Lower lobe of right lung (tissue), 2 donors: Measurements from ENCODE around the gene GABRA5. TPM values are rescaled to one million over a fixed set of nuclear protein-coding genes. Genes with fewer than 3 reads are reported as not detected.

ENCODE experiments used
- ATAC-seq, 2 donors: fragments of 200-7000 bp; cut with Tn5 transposase; one replicate each; pipeline ENCODE4 v1.9.1; 2020 to 2022; ENCODE audit warnings: mild to moderate bottlenecking in 2 of 2, moderate library complexity in 2 of 2
- DNase-seq: peaks from one replicate; pipeline ENCODE4 v3.0.0-alpha.2; 2020
- H3K27ac ChIP-seq: fragments of 200-600 bp; one replicate; pipeline ENCODE4 v1.8.0; 2022
- H3K27me3 ChIP-seq: fragments of 200-600 bp; one replicate; pipeline ENCODE4 v1.8.0; 2022; ENCODE audit warnings: low read depth
- H3K36me3 ChIP-seq: fragments of 200-600 bp; one replicate; pipeline ENCODE4 v1.8.0; 2022; ENCODE audit warnings: mild to moderate bottlenecking
- H3K4me1 ChIP-seq: fragments of 200-600 bp; one replicate; pipeline ENCODE4 v1.8.0; 2022
- H3K4me3 ChIP-seq: fragments of 200-600 bp; one replicate; pipeline ENCODE4 v1.8.0; 2022; ENCODE audit warnings: mild to moderate bottlenecking
- H3K9me3 ChIP-seq: fragments of 200-600 bp; one replicate; pipeline ENCODE4 v1.8.0; 2022
- CTCF ChIP-seq: fragments of 200-600 bp; IDR thresholded peaks from one replicate; pipeline ENCODE4 v1.8.0; 2022; ENCODE audit warnings: antibody characterized with exemption, mild to moderate bottlenecking
- intact Hi-C: fragments of 100-400 bp; cut with DNase I; formaldehyde crosslinking; loops from one replicate; pipeline ENCODE4 v1.11.0; 2022
- total RNA-seq: library from RNA; stranded (reverse); fragmentation: NEBNext Ultra II Directional; extraction: Animal tissue kit (Norgen Biotek cat#: 25700); gene quantifications from one replicate; pipeline ENCODE4 v1.2.1, GENCODE V29; 2021
- donor health status: DM: no; HTN: yes; CAD: no; lungs with severe emphysema.

Gene GABRA5
- total RNA-seq, 1 donor from 2014 or later = not detected

GRCh38 chr15:26886566-26886965, 19.7 kb downstream of the GABRA5 start:
- no peak overlapping the region for H3K4me3 ChIP-seq
- H3K4me1 ChIP-seq = peaks cover 2% of the 10 kb centered on the region
- DNase-seq = no peak
- ATAC-seq = no peak
- H3K36me3 ChIP-seq = no peaks in the 10 kb centered on the region
- no peak for TF ChIP-seq CTCF
- H3K27ac ChIP-seq = no peak overlapping the region
- H3K9me3 ChIP-seq = no peaks in the 10 kb centered on the region
- H3K27me3 ChIP-seq = peaks cover 10% of the 10 kb centered on the region
- intact Hi-C loops = no loop called here

GRCh38 chr15:26887926-26888666, 21.2 kb downstream of the GABRA5 start:
- TF ChIP-seq CTCF = no peak
- no peak for DNase-seq
- peaks cover 25% of the 10 kb centered on the region for H3K27me3 ChIP-seq
- ATAC-seq = no peak
- no peak overlapping the region for H3K4me3 ChIP-seq
- no peak overlapping the region for H3K27ac ChIP-seq
- peaks cover 8% of the 10 kb centered on the region for H3K4me1 ChIP-seq
- intact Hi-C loops = no loop called here
- no peaks in the 10 kb centered on the region for H3K9me3 ChIP-seq
- H3K36me3 ChIP-seq = no peaks in the 10 kb centered on the region

DNA sequence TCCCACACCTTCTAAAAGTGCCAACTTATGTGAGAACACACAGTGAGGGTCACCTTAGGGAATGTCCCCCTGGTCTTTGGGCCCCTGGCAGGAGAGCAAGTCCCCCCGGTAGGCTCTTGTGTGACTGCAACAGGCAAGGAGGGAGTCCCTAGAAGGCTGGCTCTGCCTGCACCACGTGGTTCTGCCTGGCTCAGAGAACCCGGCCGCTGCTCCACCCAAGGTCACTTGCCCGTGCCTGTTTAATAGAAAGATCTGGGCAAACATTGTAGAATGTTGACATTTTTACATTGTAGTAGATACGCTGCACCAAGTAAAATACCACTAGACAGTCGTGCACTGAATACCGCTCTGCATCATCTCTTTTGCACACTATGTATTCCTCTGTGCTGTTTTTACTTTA, 21.9 kb downstream of the GABRA5 start:
- Histone ChIP-seq H3K4me1 (peaks cover 8% of the 10 kb centered on the region), H3K9me3 (no peaks in the 10 kb centered on the region), H3K4me3 (no peak overlapping the region), H3K27me3 (peaks cover 29% of the 10 kb centered on the region), H3K36me3 (no peaks in the 10 kb centered on the region), H3K27ac (no peak overlapping the region)
- TF ChIP-seq CTCF = no peak
- intact Hi-C loops = no loop called here
- ATAC-seq (peak; percentile 16 to 28), DNase-seq (no peak)

DNA sequence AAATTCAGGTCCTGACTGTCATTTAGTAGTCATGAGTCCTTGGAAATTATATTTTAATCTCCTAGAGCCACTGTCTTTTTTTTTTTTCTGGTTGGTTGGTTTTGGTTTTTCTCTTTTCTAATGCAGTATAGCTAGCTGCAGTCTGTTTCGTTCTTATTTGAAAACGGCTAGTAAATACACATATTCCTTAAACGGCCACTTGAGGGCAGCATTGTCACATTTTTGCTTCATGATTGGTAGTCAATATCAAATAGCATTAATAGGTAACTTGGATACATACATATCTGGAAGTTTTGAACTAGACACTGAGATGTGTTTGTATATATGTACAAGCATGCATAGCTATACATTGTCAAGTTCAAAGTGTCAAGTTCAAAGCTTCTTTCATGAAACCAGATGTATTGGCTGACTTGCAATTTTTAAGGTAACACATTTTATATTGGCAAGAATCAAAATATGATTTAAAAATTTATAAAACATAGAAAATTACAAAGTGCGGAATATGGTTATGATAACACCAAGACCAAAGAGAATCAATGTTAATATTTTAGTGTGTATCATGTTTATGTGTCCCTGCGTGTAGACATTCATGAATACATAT, 22.5 kb downstream of the GABRA5 start:
- H3K27me3 ChIP-seq = peaks cover 33% of the 10 kb centered on the region
- H3K27ac ChIP-seq = no peak overlapping the region
- no peak overlapping the region for H3K4me3 ChIP-seq
- ATAC-seq = no peak
- H3K36me3 ChIP-seq = no peaks in the 10 kb centered on the region
- no peak for DNase-seq
- no peaks in the 10 kb centered on the region for H3K9me3 ChIP-seq
- TF ChIP-seq CTCF = peak; percentile 71
- H3K4me1 ChIP-seq = peaks cover 8% of the 10 kb centered on the region
- intact Hi-C loops = no loop called here

DNA sequence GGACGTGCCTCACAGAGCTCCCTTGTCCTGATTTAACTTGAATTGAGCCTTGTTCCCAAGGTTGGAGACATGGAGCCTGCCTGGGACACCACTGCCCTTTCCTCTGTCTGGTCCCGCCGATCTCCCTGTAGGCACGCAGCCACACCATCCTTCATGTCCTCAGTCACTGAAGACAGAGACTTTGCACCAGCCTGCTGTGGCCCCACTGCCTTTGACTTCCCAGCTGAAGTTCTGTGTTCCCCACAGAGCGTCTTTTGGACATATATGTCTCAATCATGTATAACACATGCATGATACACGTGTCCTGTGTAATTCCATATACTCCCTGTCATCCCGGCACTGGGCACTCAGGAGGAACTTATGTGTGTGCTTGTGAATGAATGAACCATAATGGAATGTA, 23.6 kb downstream of the GABRA5 start:
- intact Hi-C loops = no loop called here

More for the DNA sequence above, 23.6 kb downstream of the GABRA5 start:
- ATAC-seq = no peak
- no peak for DNase-seq
- Histone ChIP-seq H3K4me3 (no peak overlapping the region), H3K27me3 (peaks cover 36% of the 10 kb centered on the region), H3K4me1 (peaks cover 8% of the 10 kb centered on the region), H3K27ac (no peak overlapping the region), H3K36me3 (no peaks in the 10 kb centered on the region), H3K9me3 (no peaks in the 10 kb centered on the region)
- no peak for TF ChIP-seq CTCF
